ENCODE results near the gene AK9.
A peak's percentile ranks its signal among the peaks of the same experiment; 100 is the strongest.

AK9 gene

DNA sequence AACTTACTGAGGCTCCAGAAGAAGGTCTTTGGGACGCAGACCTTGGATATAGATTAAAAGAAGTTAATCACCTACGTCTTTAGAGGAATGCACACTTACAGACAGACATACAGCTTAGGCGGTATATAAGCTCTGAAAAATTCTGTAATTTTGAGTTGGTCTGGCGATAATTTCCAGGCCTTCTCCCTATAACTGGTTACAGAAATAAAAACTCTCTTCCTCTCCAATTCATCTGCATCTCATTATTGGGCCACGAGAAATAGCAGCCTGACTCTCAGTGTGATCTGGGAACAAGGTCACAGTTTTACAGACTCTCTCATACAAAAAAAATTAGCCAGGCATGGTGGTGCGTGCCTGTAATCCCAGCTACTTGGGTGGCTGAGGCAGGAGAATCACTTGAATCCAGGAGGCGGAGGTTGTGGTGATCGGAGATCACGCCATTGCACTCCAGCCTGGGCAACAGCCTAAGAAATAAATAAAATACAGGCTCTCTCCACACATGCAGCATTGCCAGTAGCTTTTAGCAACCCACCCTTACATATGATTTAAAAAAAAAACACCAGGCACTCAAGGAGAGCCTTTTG lies 212.7 kb downstream of the AK9 start:
- peak; percentile 86 for DNase-seq (ENCODE audit: low read depth)
- peak overlapping the region; percentile 20; the same call in 1 of the 2 replicates for H3K4me3 ChIP-seq (ENCODE audit: low read length)
- TF ChIP-seq, protein P1, sequence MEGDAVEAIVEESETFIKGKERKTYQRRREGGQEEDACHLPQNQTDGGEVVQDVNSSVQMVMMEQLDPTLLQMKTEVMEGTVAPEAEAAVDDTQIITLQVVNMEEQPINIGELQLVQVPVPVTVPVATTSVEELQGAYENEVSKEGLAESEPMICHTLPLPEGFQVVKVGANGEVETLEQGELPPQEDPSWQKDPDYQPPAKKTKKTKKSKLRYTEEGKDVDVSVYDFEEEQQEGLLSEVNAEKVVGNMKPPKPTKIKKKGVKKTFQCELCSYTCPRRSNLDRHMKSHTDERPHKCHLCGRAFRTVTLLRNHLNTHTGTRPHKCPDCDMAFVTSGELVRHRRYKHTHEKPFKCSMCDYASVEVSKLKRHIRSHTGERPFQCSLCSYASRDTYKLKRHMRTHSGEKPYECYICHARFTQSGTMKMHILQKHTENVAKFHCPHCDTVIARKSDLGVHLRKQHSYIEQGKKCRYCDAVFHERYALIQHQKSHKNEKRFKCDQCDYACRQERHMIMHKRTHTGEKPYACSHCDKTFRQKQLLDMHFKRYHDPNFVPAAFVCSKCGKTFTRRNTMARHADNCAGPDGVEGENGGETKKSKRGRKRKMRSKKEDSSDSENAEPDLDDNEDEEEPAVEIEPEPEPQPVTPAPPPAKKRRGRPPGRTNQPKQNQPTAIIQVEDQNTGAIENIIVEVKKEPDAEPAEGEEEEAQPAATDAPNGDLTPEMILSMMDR (conservative IDR thresholded peaks at IDR 0.05; ENCODE audit: low read length) = no peak

DNA sequence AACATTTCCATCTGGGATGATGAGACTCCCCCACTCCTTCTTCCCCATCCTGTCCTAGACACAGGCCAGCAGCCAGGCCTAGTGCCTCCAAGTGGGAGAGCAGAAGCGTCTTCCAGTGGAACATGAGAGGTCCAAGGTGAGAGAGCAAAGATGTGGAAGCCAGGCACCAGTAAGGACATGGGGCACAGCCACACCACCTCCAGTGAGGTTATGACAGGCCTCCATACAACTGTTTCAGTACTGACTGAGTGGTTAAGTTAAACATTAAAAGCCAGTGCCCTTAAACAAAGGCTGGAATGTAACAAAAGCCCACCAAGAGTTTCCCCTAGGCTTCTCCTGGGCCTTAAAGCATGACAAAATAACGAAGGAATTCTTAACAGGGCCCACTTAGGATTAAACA lies 213.3 kb downstream of the AK9 start:
- DNase-seq (ENCODE audit: low read depth) = no peak

DNA sequence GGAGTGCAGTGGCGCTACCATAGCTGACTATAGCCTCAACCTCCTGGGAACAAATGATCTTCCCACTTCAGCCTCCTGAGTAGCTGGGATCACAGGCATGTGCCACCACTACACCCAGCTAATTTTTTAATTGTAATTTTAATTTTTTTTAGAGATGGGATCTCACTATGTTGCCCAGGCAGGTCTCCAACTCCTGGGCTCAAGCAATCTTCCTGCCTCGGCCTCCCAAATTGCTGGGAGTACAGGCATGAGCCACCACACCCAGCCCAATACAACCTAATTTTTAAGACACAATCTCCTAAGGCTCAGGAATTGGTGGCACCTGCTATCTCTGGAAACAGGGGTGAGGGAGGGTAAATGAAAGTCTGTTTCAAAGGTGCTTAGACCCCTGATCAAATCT lies 213.8 kb downstream of the AK9 start:
- DNase-seq (ENCODE audit: low read depth) = no peak
- no peak overlapping the region for H3K4me3 ChIP-seq (ENCODE audit: low read length)
- TF ChIP-seq, protein P1 (conservative IDR thresholded peaks at IDR 0.05; ENCODE audit: low read length) = no peak

More for the DNA sequence above, 213.3 kb downstream of the AK9 start:
- H3K4me3 ChIP-seq (ENCODE audit: low read length) = peak overlapping the region; percentile 26
- TF ChIP-seq, protein P1 (conservative IDR thresholded peaks at IDR 0.05; ENCODE audit: low read length) = no peak

DNA sequence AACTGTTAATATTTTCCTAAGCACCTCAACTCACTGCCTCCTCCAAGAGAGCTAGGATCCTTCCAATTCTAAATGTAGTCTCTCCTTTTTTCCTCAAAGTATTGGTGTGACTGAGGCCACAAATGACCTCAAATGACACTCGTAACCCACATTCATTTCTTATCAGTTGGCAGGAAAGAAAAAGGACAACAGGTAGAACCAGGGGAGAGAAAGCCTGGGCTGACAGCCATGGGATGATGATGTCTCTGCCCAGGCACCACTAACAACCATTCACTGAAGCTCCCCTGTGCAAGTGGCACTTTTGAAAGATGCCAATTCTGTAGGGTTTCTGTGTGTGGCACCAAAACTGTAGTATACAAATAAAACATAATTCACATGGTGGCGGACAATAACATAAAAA lies 215.4 kb downstream of the AK9 start:
- H3K4me3 ChIP-seq (ENCODE audit: low read length) = no peak overlapping the region
- DNase-seq (ENCODE audit: low read depth) = no peak
- TF ChIP-seq, protein P1 (conservative IDR thresholded peaks at IDR 0.05; ENCODE audit: low read length) = no peak

DNA sequence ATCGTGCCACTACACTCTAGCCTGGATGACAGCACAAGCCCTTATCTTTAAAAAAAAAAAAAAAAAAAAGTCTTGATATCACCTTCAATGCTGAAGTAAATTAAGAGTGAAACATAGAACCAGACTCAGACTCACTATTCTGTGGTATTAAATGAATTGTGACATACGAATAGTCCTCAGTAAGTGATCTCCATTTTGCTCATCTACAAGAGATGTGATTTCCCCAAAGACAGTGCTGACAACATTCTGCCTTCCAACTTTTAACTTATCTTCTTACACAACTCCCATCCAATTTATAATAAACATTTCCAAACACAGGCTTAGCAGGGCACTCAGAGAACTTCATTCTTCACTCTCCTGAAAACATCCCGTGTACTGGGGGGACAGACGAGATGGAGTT lies 216.0 kb downstream of the AK9 start:
- TF ChIP-seq, protein P1 (conservative IDR thresholded peaks at IDR 0.05; ENCODE audit: low read length) = no peak
- no peak overlapping the region for H3K4me3 ChIP-seq (ENCODE audit: low read length)
- DNase-seq (ENCODE audit: low read depth) = no peak

DNA sequence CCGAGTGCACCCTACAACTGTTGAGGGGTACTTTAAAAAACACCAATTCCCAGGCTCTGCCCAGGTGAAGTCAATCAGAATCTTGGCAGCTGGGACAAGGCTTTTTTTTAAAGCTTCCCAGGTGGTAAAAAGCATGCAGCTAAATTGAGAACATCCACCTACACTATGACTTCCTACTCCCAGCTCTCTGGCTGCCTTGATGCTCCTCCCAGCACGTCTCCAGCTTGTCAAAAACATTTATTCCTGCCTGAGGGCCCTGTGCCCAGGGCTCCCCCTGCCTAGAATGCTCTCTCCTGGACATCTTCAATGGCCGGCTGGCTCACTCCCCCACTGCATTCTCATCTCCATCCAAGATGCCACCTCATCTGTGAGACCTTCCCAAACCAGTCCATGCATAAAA lies 217.9 kb downstream of the AK9 start:
- TF ChIP-seq, protein P1 (conservative IDR thresholded peaks at IDR 0.05; ENCODE audit: low read length) = no peak
- no peak for DNase-seq (ENCODE audit: low read depth)
- no peak overlapping the region for H3K4me3 ChIP-seq (ENCODE audit: low read length)

DNA sequence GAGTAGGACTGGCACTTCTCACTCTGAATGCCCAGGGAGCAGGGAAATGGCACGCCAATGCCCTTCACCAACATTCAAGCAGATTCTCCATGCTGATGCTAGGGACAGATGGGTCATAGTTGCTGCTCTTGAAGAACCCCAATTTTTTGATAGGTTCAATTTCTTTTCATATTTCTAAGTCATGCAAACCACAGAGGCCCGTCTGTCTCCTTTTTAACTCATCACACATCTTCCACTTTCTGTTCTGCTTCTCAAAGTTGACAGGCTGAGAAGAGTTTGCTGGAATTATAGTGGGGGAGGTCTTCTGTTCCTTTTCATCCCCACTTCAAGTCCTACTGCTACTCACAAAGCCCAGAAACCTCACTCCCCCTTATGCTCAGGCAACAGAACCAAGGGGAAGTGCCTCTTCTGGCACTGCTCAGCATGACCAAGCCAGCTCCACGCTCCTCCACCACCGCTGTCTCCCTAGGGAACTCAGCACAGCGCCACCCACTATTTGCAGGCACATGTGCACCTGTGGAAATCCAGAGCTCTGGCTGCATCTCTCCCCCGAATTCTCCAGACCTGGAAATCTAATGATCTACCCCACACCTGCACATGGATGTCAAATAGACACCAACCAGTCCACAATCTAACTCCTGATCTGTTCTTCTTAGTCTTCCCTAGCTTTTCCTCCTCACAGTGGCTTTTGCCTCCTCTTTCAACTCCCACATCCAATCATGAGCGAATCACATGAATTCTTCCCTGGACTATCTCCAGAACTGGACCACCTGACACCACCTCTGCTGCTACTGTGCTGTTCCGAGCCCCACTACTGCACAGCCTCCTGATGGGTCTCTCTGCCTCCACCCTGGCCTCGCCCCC lies 218.6 kb downstream of the AK9 start:
- TF ChIP-seq, protein P1 (conservative IDR thresholded peaks at IDR 0.05; ENCODE audit: low read length) = no peak
- no peak for DNase-seq (ENCODE audit: low read depth)

More for the DNA sequence above, 218.6 kb downstream of the AK9 start:
- no peak overlapping the region for H3K4me3 ChIP-seq (ENCODE audit: low read length)
